Motor neuron (in vitro differentiated cells): ENCODE results near the gene MAN1A1. TPM values are rescaled to one million over a fixed set of nuclear protein-coding genes. Genes with fewer than 3 reads are reported as not detected.
A peak's percentile ranks its signal among the peaks of the same experiment; 100 is the strongest.

Experiments used
- ATAC-seq, 8 experiments: fragments of 200-7000 bp; cut with Tn5 transposase; replicated peaks in 6 of 8; 2 replicates each; pipeline ENCODE4 v1.8.0; 2021; ENCODE audit warnings: mild to moderate bottlenecking in 8 of 8, moderate library complexity in 8 of 8
- H3K27ac ChIP-seq, 2 donors: fragments of 250-450 bp; sonication (Bioruptor Pico); 2 replicates each; pipeline ENCODE4 v1.9.0; 2021; ENCODE audit warnings: antibody characterized with exemption in 2 of 2, mild to moderate bottlenecking in 2 of 2, moderate library complexity in 1 of 2
- H3K4me1 ChIP-seq, 2 donors: fragments of 250-450 bp; sonication (Bioruptor Pico); replicated peaks in 1 of 2; 2 replicates each; pipeline ENCODE4 v1.6.1; 2021; ENCODE audit warnings: antibody characterized with exemption in 2 of 2, mild to moderate bottlenecking in 2 of 2, moderate library complexity in 1 of 2
- H3K4me3 ChIP-seq, 5 donors: fragments of 250-450 bp; sonication (Bioruptor Pico); 2 replicates each; pipeline ENCODE4 v1.9.0; 2021; ENCODE audit warnings: antibody characterized with exemption in 5 of 5, mild to moderate bottlenecking in 5 of 5, moderate library complexity in 4 of 5
- WGBS, 10 experiments: fragments of 450-650 bp; shearing (Covaris generic); methylation state at CpG; one replicate each; pipeline ENCODE4 v1.0.0; 2022; 5-methylcytosine and 5-hydroxymethylcytosine counted together
- in situ Hi-C, 9 experiments: fragments of 400-800 bp; cut with MboI; loops; one replicate each; pipeline ENCODE4 v1.15.0; 2021; ENCODE audit warnings: low sequenced_read_pairs in 9 of 9, low pct_unique_long_range_greater_than_20kb in 2 of 9; ENCODE audit not compliant: unreplicated experiment in 9 of 9
- total RNA-seq, 8 experiments: library from RNA; unstranded; fragments of 300-600 nt; gene quantifications; 2 replicates each; pipeline versions ENCODE4 v1.2.3 to v1.2.4, GENCODE V29; 2022

Gene MAN1A1
- total RNA-seq, 8 experiments from 2014 or later, result 0.73 to 32.9 (median 4.5) TPM

DNA sequence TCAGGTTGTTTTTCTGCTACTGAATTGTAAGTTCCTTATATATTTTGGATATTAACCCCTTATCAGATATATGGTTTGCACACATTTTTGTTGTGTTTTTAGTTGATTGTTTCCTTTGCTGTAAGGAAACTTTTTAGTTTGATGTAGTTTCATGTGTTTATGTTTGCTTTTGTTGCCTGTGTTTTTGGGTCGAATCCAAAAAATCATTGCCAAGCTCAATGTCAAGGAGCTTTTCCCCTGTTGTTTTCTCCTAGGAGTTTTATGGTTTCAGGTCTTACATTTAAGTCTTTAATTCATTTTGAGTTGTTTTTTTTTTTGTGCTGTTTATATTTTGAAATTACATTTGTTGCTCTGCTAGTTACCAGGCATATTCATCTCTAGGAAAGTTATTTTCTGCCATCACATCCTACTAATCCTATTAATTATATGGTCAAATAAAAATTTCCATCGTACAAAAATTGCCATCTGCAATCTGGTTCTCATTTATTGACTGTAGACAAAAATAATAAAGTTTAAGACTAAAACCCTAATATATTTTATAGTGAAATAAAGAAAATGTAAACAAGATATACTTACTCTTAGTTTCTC is 167.3 kb downstream of the MAN1A1 start:
- peaks cover 0 to 5% of the 10 kb centered on the region in 2 donors for H3K4me1 ChIP-seq
- in situ Hi-C loops, result no loop called here
- H3K27ac ChIP-seq, result no peak overlapping the region
- 31 to 100% (median 91%) methylated on average over 1 to 2 of the region's 2 CpGs for WGBS, 10 experiments
- H3K4me3 ChIP-seq, result no peak overlapping the region
- ATAC-seq, result no peak

DNA sequence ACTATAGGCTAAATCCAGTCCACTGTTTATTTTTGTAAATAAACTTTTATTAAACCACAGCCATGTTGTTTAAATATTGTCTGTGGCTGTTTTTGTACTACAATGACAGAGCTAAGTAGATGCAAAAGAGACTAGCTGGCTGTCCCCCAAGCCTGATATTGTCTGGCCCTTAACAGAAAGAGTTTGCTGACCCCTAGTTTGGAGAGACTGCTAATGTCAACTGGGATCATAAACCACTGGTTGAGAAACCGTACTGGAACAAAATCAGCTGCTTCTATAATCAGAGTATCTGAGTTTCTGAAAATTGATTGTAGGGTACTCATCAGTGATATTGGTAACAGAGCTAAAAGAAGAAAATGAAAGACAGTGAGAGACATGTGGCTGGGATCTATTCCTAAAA is 168.5 kb downstream of the MAN1A1 start:
- no peak overlapping the region for H3K4me3 ChIP-seq
- H3K27ac ChIP-seq, result no peak overlapping the region
- no peak for ATAC-seq
- peaks cover 0 to 5% of the 10 kb centered on the region in 2 donors for H3K4me1 ChIP-seq
- WGBS, 10 experiments, result 100% methylated on average over 1 of the region's 1 CpG; no CpG with 5 or more reads in 3 of the 10 experiments
- in situ Hi-C loops, result no loop called here

DNA sequence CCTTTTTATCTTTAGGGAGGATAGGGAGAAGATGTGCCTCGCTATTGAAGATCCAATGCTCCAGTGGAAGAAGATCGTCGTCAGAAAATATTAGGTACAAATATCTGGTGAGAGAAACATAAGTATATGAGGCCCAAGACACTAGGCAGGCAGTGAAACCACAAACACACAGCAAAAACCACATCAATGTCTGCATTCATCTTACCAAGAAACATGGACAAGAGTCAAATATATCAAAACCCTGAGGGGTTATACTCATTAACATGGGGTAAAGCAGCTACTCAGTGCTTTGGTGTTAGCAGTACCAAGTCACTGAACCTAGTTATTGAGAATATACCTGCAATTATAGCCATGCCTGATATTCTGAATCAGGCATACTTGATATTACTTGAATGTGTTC is 169.7 kb downstream of the MAN1A1 start:
- Histone ChIP-seq H3K4me1 (peaks cover 0 to 5% of the 10 kb centered on the region in 2 donors), H3K4me3 (no peak overlapping the region), H3K27ac (no peak overlapping the region)
- WGBS, 10 experiments, result 87 to 100% (median 100%) methylated on average over 1 to 3 of the region's 3 CpGs; no CpG with 5 or more reads in 3 of the 10 experiments
- in situ Hi-C loops, result no loop called here
- ATAC-seq, result no peak

DNA sequence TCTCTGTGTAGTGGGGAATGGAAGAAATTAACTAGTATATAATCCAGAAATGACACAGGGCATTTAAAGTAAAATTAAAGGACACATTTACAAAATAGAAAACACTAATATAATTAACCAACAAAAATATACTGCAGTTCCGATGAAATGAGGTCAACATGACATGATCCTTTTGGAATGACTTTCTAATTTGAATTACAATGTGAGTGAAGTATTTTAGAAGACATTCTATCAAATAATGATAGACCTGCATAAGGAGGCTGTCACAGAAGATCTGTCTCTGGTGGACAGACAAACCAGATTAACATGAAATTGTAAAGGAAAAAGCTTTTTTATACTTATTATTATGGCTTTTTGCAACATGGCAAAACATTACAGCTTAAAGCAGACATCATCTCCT is 170.5 kb downstream of the MAN1A1 start:
- in situ Hi-C loops, result no loop called here
- Histone ChIP-seq H3K27ac (no peak overlapping the region), H3K4me1 (peaks cover 0 to 5% of the 10 kb centered on the region in 2 donors), H3K4me3 (no peak overlapping the region)
- ATAC-seq, result no peak
- 13 to 100% (median 72%) methylated on average over 1 of the region's 1 CpG; no CpG with 5 or more reads in 2 of the 10 experiments for WGBS, 10 experiments

DNA sequence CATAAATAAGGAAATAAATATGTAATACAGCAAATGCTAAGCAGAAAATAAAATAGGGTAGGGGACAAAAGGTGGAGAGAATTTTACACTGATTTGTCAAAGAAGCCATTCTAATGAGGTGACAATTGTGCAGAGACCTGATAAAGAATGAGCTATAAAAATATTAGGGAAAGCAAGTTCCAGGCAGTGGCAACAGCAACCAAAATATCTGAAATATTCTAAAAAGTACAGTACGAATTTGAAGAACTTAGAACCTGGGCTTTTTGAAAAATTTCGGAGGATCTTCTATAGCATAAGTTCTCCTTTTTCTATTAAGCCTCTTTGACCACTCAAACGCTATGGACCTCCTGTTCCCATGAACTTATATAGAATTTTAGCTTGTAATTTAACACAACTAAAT is 173.1 kb downstream of the MAN1A1 start:
- in situ Hi-C loops, result no loop called here
- 22 to 100% (median 71%) methylated on average over 1 to 3 of the region's 3 CpGs; no CpG with 5 or more reads in 1 of the 10 experiments for WGBS, 10 experiments
- no peaks in the 10 kb centered on the region for H3K4me1 ChIP-seq
- ATAC-seq, result no peak
- H3K4me3 ChIP-seq, result no peak overlapping the region
- no peak overlapping the region for H3K27ac ChIP-seq

DNA sequence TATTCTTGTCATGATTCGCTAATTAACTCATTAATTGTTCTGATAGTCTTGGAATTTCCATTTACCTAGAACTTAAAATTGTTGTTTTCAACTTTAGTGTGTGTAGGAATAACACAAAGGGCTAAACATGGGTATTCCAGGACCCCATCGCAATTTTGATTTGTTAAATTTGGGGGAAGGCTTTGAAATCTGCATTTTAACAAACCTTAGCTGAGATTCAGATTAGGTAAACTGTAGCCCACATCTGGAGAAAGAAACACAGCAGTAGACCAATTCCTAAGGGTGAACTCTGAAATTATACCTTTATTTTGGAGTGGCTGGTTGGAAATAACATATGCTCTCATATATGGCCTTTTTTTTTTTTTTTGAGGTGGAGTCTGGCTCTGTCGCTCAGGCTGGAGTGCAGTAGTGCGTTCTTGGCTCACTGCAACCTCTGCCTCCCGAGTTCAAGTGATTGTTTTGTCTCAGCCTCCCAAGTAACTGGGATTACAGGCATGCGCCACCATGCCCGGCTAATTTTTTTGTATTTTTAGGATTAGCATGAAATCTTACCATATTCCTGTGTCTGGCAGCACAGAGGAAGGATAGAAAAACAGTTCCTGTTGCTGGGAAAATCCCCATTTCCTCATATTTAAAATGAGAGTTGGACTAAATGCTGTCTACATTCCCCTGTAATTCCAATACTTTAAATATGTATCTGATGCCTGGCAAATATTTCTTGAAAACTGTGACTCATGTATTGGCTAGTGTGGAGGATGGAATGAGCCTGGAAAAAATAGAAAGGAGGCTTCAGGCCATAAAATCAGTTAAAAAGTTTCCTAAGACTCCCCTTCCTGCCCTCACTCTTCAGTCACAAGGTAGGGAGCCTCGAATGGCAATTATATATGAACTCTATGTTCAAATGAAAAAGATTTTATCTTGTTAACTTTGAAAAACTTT is 174.4 kb downstream of the MAN1A1 start:
- no peak overlapping the region for H3K4me3 ChIP-seq
- in situ Hi-C loops, result no loop called here
- WGBS, 10 experiments, result 55 to 100% (median 86%) methylated on average over 1 to 8 of the region's 8 CpGs
- ATAC-seq, result peak in 3 of 8 experiments; percentile 51 to 72 (median 51)
- no peaks in the 10 kb centered on the region for H3K4me1 ChIP-seq
- no peak overlapping the region for H3K27ac ChIP-seq

DNA sequence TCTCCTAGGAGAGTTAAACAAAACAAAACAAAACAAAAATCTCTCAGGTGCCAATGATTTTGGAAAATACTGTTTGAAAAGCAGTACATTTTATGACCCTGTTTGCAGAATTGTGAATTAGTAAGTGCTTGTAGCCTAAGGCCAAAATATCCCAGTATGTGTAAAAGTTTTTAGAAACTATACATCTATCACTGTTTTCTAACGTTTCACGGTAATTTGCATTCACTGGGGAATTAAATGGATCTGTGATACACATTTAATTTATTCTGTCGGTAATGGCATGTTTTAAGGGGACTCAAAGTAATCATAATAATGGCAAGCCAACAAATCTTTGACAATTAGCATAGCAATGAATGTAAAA is 175.5 kb downstream of the MAN1A1 start:
- no peaks in the 10 kb centered on the region for H3K4me1 ChIP-seq
- no peak overlapping the region for H3K4me3 ChIP-seq
- 4 to 100% (median 67%) methylated on average over 1 to 3 of the region's 3 CpGs; no CpG with 5 or more reads in 3 of the 10 experiments for WGBS, 10 experiments
- no peak overlapping the region for H3K27ac ChIP-seq
- peak in 2 of 8 experiments; percentile 24 to 30 for ATAC-seq
- in situ Hi-C loops, result no loop called here

DNA sequence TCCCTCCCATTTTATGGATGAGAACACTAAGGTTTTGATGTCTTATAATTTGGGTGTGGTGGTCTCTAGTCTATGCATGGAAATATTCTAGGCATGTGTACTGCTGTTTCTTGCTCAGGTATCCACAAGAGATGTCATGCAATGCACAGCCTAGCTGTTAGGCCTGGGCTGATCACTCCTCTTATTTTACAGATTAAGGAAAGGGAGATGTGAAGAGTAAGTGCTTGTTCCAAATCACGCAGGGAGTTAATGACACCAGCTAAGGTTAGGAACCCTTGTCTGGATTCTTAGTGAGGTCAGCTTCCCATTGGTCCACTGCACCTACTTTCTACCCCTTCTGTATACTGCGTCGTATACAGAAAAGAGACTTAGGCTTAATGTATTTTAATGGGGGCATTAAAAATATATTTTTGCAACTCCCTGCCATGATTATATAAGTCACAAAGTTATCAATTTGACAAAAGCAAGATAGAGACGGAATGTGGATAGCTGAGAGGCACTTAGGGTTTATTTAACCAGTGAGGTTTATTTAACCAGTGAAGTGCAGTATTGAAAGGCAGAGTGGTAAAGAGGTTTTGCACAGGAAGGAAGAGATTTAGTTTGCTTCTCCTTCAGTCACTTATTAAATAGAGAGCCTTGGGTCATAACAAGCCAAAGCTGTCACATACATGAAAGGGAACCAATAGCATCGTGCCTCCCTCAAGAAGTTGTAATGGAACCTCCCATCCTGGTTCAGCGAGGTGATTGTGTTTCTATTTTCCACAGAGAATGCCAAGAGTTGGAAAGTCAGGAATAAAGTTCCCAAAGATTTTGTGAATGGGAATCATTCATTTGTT is 176.1 kb downstream of the MAN1A1 start:
- no peak overlapping the region for H3K27ac ChIP-seq
- H3K4me1 ChIP-seq, result no peaks in the 10 kb centered on the region
- no peak overlapping the region for H3K4me3 ChIP-seq
- in situ Hi-C loops, result no loop called here
- WGBS, 10 experiments, result 11 to 94% (median 83%) methylated on average over 2 to 6 of the region's 6 CpGs; no CpG with 5 or more reads in 1 of the 10 experiments
- ATAC-seq, result peak in 1 of 8 experiments; percentile 33

DNA sequence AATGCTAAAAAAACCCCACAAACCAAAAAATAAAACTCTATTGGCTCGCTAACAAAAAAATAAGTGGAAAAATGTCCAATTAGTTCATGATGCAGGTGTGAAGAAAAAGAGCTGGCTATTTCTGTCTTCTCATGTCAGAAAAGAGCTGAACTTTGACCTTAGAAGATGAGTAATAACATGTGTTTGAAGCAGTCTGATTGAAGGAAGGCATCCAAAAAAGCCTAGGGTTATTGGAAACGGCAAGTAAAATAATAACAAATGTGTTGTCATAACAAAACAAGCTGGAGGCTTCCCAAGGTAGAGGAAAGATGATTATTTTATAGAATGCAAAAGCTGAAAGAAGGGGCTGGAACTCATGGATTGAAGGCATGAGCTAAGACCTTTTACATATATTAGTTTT is 176.7 kb downstream of the MAN1A1 start:
- in situ Hi-C loops, result no loop called here
- Histone ChIP-seq H3K4me3 (no peak overlapping the region), H3K27ac (no peak overlapping the region), H3K4me1 (no peaks in the 10 kb centered on the region)
- peak in 1 of 8 experiments; percentile 16 for ATAC-seq
- 19 to 100% (median 82%) methylated on average over 1 to 2 of the region's 2 CpGs for WGBS, 10 experiments

DNA sequence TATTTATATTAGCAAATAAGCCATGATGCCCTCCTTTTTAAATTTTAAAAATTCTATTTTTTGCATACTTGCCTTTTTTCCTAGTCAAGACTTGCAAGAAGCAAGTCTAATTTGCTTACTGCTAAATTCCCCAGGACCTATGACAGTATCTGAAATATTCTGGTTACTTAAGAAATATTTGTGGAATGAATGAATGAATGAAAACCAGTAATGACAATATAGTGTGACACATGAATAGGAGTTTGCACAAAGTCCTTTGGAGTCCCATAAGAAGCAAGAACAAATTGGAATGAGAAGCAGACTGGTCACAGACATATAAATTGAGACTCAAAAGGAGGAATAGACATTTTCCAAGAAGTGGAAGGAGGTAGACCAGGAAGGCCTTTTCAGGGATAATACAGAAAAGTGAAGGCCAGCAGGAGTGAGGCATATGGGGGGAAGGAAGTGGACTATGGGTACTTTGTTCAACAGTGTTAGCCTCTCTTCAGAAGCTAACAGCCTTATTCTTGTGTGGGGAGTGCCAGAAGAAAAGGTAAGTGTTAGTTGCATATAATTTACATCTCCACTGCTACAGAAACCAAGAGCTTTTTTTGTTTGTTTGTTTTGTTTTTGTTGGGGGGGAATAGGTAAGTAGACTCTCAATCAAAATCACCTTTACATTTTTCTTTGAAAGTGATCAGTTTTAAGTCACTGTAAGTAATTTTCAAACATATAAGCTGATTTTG is 177.5 kb downstream of the MAN1A1 start:
- no peak for ATAC-seq
- Histone ChIP-seq H3K4me3 (no peak overlapping the region), H3K4me1 (no peaks in the 10 kb centered on the region), H3K27ac (no peak overlapping the region)
- in situ Hi-C loops, result no loop called here

DNA sequence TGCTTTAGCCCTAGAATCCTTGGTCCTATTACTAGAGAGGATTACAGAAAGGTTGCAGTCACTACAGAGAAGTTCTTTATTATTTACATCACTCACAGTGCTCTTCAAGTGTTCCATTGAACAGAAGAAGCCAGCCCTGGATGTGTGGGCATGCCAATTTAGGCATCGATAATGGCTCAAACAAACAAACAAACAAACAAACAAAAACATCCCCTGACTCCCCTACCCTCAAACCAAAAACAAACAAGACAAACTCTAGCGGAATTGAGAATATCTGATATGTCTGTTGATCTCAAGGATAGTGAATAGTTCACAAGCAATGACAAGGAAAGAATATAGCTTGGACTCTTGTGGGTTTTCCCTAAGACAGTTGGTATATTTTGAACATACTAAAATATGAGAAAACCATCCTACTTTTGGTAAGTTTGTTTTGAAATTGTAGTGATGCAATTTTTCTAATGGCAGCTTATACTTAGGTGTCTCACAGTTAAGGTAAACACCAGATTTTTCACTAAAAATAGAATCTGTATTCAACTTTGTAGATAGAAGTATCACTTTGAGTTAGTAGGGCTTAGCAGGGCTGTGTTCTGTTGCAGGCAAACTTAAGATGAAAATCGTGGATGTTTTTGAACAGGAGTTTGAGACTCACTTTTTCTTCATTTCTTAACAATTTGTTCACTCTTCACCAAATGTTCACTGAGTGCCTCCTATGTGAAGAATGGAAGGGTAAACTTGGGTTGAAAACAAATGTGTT is 178.3 kb downstream of the MAN1A1 start:
- Histone ChIP-seq H3K4me3 (no peak overlapping the region), H3K4me1 (no peaks in the 10 kb centered on the region), H3K27ac (no peak overlapping the region)
- no peak for ATAC-seq
- in situ Hi-C loops, result no loop called here
- 52 to 100% (median 72%) methylated on average over 1 to 3 of the region's 3 CpGs for WGBS, 10 experiments

DNA sequence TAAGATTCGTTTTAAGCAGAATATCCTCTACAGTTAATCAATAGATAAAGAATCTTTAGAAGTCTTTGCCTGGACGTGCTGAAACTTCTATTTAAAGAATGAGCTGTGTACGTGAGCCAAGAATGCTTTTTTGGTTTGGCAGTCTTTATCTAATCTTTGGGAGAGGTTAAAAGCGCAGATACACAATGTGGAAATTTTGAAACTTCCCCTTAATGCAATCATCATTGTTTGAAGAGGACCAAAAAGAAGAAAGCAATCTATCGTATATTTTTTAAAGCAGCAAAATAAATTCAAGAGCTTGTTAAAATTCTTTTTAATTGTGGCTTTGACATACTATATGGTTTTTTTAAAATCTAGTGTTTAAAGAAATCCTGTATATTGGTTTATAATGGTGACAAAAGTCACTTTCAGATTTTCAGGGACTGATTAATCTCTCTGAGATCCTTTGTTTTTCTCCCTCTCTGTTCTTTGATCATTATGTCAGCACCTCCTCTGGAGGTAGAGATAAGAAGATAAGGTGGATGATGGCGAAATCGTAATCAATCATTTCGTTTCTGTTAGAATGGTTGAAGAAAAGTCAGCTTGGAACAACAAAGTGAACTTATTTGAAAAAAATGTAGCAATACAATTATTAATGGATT is 179.0 kb downstream of the MAN1A1 start:
- Histone ChIP-seq H3K27ac (no peak overlapping the region), H3K4me3 (no peak overlapping the region), H3K4me1 (no peaks in the 10 kb centered on the region)
- 20 to 100% (median 63%) methylated on average over 1 to 8 of the region's 8 CpGs for WGBS, 10 experiments
- ATAC-seq, result no peak
- in situ Hi-C loops, result no loop called here
